ENCODE data around the gene CHRM4.

Gene CHRM4

DNA sequence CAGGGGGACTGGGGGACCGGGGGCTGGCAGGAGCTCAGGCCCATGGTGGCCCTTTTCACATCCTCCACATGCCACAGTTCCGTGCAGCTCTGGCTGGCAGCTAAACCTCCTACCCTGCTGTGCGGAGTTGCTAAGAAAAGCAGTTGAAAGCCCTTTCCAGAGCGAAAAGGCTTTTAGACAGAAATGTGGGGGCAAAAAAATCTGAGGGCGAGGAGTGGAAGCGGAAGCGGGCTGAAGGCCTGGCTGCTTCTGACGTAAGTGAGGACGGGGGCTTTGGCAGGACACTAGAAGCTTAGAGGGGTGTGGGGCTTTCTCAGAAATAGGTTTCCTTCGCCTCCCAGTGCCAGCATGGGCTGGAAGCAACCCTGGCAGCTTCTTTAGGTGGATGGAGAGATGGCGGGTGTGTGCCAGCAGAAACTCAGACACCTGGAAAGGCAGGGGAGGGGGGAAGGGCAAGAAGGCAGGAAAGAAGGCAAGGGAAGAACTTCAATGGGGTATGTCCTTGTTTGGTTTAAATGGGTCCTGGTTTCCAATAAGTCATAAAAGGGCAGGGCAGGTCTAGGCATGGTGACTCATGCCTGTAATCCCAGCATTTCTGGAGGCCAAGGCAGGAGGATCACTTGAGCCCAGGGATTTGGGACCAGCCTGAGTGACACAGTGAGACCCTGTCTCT lies 55.5 kb downstream of the CHRM4 start:
- no peak for FAIRE-seq
- TF ChIP-seq POLR2A (IDR thresholded peaks at IDR 0.05; ENCODE audit: low read depth, low read length) = no peak
- peak; percentile 75 for DNase-seq (ENCODE audit: insufficient read length, low spot score)

DNA sequence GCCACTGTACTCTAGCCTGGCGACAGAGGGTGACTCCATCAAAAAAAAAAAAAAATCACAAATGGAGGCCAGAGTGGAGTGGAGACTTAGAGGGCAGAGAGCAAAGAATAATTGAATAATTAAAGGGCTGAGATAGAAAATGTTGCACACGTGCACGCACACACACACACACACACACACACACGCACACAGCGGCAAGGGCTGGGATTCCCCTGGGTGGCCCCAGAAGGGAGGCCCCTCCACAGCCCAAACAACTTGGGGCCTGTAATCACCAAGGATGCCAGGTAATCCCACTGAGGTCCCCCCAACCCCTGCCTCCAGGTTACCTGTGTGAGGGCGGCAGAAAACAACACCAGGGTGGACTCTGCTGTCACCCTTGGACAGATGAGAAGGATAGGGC lies 56.3 kb downstream of the CHRM4 start:
- TF ChIP-seq POLR2A (IDR thresholded peaks at IDR 0.05; ENCODE audit: low read depth, low read length) = no peak
- FAIRE-seq = no peak
- DNase-seq (ENCODE audit: insufficient read length, low spot score) = no peak

GRCh38 chr11:46334211-46334610 lies 57.4 kb downstream of the CHRM4 start:
- DNase-seq (ENCODE audit: insufficient read length, low spot score) (no peak), FAIRE-seq (no peak)
- no peak for TF ChIP-seq POLR2A (IDR thresholded peaks at IDR 0.05; ENCODE audit: low read depth, low read length)
